ENCODE results near the gene KIF23.

Gene KIF23

GRCh38 chr15:69491038-69491505 lies 76.9 kb downstream of the KIF23 start:
- DNase-seq (ENCODE audit: low read depth) = no peak

- DNase-seq (ENCODE audit: low read depth) = no peak
Measured at GRCh38 chr15:69493406-69493805, 79.3 kb downstream of the KIF23 start.

- DNase-seq (ENCODE audit: low read depth) = no peak
Measured at GRCh38 chr15:69496001-69496400, 81.9 kb downstream of the KIF23 start.

- no peak for DNase-seq (ENCODE audit: low read depth)
Measured at GRCh38 chr15:69497076-69497475, 82.9 kb downstream of the KIF23 start.

GRCh38 chr15:69497667-69498066 lies 83.5 kb downstream of the KIF23 start:
- DNase-seq (ENCODE audit: low read depth) = no peak

Data from stromal cell of bone marrow (primary cell).